OCI-LY7 (cell line): Measurements from ENCODE around the gene DNAH9.

ENCODE experiments used
- EZH2phosphoT487 ChIP-seq: fragments of 200-600 bp; sonication (generic); IDR thresholded peaks from 2 replicates; pipeline ENCODE4 v1.6.1; 2018; ENCODE audit warnings: low read depth, borderline replicate concordance, mild to moderate bottlenecking, mixed run types, antibody characterized with exemption, low read length, moderate library complexity, mixed read lengths
- TF ChIP-seq, protein P1 (sequence below): fragments of 200-600 bp; sonication (generic); conservative IDR thresholded peaks from 2 replicates; pipeline ENCODE4 v1.5.1; 2014; ENCODE audit warnings: mild to moderate bottlenecking, antibody characterized with exemption, low read length, moderate library complexity, mixed read lengths

DNA sequence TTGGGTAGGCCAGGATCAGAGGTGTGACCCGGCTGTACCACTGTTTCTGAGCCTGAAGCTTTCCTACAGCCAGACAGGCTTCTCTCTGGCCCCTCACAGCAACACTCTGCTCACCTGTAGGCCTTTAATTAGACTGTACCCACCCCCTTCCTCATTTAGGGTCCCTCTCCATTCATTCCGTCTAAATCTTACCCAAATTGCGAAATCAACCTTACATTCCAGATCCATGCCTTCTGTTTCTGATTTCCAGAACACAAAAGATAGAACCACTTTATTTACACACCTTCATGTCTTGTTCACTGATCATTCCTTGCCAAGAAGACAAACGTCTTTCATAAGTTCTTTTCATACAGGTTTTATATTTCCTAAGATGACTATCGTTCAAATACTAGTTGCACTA is 238.2 kb downstream of the DNAH9 start:
- TF ChIP-seq, protein P1, sequence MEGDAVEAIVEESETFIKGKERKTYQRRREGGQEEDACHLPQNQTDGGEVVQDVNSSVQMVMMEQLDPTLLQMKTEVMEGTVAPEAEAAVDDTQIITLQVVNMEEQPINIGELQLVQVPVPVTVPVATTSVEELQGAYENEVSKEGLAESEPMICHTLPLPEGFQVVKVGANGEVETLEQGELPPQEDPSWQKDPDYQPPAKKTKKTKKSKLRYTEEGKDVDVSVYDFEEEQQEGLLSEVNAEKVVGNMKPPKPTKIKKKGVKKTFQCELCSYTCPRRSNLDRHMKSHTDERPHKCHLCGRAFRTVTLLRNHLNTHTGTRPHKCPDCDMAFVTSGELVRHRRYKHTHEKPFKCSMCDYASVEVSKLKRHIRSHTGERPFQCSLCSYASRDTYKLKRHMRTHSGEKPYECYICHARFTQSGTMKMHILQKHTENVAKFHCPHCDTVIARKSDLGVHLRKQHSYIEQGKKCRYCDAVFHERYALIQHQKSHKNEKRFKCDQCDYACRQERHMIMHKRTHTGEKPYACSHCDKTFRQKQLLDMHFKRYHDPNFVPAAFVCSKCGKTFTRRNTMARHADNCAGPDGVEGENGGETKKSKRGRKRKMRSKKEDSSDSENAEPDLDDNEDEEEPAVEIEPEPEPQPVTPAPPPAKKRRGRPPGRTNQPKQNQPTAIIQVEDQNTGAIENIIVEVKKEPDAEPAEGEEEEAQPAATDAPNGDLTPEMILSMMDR: no peak
- no peak for TF ChIP-seq EZH2phosphoT487
